Suprapubic skin (tissue), 4 donors: ENCODE results near the gene SLTM.

Experiments
- EP300 ChIP-seq: sonication (generic); formaldehyde crosslinking; IDR thresholded peaks from one replicate; pipeline ENCODE4 v1.6.1; 2017; ENCODE audit warnings: antibody characterized with exemption
- POLR2A ChIP-seq, 2 donors: fragments of 450-650 bp; IDR thresholded peaks; one replicate each; pipeline ENCODE4 v1.6.1; 2017; ENCODE audit warnings: antibody characterized with exemption in 2 of 2, mild to moderate bottlenecking in 2 of 2, moderate library complexity in 2 of 2
- POLR2AphosphoS5 ChIP-seq, 3 donors: sonication (generic); formaldehyde crosslinking; IDR thresholded peaks; one replicate each; pipeline ENCODE4 v1.6.1; 2017; ENCODE audit warnings: antibody characterized with exemption in 3 of 3
- TF ChIP-seq, protein P1 (sequence below), 2 donors: fragments of 200-600 bp in 1 of 2; fragments of 450-650 bp in 1 of 2; sonication (generic) in 1 of 2; IDR thresholded peaks; one replicate each; pipeline ENCODE4 v1.5.1; 2016 to 2019; ENCODE audit warnings: antibody characterized with exemption in 2 of 2, mild to moderate bottlenecking in 1 of 2, moderate library complexity in 1 of 2

DNA sequence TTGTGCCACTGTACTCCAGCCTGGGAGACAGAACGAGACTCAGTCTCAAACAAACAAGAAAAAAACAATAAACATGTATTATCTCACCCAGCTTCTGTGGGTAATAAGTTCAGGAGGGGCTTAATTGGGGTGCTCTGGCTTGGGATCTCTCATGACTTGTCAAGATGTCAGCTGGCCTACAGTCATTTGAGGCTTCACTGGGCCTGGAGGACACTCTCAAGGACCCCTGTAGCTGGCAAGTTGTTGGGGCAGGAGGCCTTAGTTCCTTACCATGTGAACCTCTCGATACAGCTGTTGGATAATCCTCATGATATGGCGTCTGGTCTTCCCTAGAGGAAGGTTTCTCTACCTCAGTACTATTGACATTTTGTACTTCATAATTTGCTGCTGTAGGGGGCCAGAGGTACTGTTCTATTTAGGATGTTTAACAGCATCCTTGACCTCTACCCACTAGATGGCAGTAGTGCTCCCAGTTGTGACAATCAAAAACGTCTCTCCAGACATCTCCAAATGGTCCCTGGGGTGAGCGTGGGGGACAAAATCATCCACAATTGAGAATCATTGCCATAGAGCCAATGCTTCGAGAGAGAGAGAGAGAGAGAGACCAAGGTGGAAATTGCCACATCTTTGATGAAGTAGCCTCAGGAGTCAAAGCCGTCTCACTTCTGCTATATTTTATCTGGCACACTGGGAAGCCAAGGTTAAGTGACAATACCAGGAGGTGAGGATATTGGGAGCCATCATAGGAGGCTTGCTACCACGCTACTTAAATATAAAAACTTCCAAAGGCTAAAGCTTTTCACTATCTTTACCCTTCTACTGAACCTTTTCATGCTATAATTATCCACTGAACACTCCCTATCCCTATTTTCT, 23.9 kb upstream of the SLTM start:
- TF ChIP-seq, protein P1, sequence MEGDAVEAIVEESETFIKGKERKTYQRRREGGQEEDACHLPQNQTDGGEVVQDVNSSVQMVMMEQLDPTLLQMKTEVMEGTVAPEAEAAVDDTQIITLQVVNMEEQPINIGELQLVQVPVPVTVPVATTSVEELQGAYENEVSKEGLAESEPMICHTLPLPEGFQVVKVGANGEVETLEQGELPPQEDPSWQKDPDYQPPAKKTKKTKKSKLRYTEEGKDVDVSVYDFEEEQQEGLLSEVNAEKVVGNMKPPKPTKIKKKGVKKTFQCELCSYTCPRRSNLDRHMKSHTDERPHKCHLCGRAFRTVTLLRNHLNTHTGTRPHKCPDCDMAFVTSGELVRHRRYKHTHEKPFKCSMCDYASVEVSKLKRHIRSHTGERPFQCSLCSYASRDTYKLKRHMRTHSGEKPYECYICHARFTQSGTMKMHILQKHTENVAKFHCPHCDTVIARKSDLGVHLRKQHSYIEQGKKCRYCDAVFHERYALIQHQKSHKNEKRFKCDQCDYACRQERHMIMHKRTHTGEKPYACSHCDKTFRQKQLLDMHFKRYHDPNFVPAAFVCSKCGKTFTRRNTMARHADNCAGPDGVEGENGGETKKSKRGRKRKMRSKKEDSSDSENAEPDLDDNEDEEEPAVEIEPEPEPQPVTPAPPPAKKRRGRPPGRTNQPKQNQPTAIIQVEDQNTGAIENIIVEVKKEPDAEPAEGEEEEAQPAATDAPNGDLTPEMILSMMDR (IDR thresholded peaks at IDR 0.05) = peak; percentile 4 to 63
- TF ChIP-seq POLR2AphosphoS5 (IDR thresholded peaks at IDR 0.05) (no peak), EP300 (no peak), POLR2A (IDR thresholded peaks at IDR 0.05) (no peak)
